Neural cell (in vitro differentiated cells): Measurements from ENCODE around the gene PPP1R9B.

ENCODE experiments used
- CTCF ChIP-seq: fragments of 450-650 bp; IDR thresholded peaks from 2 replicates; pipeline ENCODE4 v1.5.1; 2014; ENCODE audit warnings: antibody characterized with exemption, mild to moderate bottlenecking, moderate library complexity; ENCODE audit not compliant: poor library complexity, severe bottlenecking
- EZH2 ChIP-seq: fragments of 200-600, 300-800 bp; shearing (Covaris generic), sonication (generic); IDR thresholded peaks from 2 replicates; pipeline ENCODE4 v1.6.1; 2014; ENCODE audit warnings: antibody characterized with exemption, low read length, borderline replicate concordance, mild to moderate bottlenecking; ENCODE audit not compliant: insufficient read depth, poor library complexity, severe bottlenecking

GRCh38 chr17:50176559-50177357 is 26.3 kb upstream of the PPP1R9B start:
- no peak for TF ChIP-seq CTCF
- TF ChIP-seq EZH2 = no peak
